GM12873 (cell line): Measurements from ENCODE around the gene NFYB.

Source experiments
- TF ChIP-seq, protein P1 (sequence below): IDR thresholded peaks from 2 replicates; pipeline ENCODE4 v1.5.1; 2012; ENCODE audit warnings: low read depth, mild to moderate bottlenecking, moderate library complexity, low read length, control low read depth; ENCODE audit not compliant: insufficient read depth; ENCODE audit errors: missing control alignments

NFYB gene

DNA sequence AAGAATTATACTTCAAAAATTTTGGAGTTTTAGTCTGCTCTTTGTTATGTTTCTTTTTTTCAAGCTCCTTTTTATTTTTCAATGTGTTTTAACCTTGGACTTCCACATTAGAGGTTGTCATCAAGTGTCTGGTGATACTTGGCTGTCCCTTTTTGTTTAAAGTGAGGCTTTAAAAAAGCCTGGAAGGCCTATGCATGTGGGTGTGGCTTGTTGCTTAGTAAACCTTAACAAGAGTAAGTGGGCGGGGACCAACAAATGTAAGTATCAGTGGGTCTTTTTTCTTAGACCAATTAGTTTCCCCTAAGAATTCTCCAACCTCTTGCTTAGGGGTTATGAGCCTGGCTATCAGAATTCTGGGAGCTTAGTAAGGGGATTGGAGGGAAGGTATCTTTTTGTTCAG, 47.3 kb downstream of the NFYB start:
- TF ChIP-seq, protein P1, sequence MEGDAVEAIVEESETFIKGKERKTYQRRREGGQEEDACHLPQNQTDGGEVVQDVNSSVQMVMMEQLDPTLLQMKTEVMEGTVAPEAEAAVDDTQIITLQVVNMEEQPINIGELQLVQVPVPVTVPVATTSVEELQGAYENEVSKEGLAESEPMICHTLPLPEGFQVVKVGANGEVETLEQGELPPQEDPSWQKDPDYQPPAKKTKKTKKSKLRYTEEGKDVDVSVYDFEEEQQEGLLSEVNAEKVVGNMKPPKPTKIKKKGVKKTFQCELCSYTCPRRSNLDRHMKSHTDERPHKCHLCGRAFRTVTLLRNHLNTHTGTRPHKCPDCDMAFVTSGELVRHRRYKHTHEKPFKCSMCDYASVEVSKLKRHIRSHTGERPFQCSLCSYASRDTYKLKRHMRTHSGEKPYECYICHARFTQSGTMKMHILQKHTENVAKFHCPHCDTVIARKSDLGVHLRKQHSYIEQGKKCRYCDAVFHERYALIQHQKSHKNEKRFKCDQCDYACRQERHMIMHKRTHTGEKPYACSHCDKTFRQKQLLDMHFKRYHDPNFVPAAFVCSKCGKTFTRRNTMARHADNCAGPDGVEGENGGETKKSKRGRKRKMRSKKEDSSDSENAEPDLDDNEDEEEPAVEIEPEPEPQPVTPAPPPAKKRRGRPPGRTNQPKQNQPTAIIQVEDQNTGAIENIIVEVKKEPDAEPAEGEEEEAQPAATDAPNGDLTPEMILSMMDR = no peak

DNA sequence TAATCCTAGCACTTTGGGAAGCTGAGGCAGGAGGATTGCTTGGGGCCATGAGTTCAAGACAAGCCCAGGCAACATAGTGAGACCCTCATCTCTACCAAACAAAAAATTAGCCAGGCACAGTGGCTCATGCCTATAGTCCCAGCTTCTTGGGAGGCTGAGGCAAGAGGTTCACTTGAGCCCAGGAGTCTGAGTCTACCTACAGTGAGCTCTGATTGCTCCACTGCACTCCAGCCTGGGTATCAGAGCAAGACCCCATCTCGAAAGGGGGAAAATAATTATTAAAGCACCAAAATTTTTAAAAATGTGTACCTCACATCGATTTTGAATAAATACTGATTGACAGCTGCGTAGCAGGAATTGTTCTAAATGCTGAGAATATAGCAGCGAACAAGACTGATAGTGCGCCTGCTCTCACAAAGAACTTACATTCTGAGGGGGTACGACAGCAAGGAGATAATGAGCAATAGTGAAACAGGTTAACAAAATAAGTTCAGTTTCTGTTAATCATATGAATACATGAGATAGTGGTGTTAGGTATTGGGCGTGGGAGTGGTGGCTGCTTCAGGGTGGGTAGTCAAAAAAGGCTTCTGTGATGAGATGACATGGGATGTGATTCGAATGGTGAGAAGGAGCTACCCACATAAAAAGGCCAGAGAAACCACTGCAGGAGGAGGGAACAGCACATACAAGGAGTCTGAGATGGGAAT, 54.1 kb downstream of the NFYB start:
- TF ChIP-seq, protein P1 = no peak

DNA sequence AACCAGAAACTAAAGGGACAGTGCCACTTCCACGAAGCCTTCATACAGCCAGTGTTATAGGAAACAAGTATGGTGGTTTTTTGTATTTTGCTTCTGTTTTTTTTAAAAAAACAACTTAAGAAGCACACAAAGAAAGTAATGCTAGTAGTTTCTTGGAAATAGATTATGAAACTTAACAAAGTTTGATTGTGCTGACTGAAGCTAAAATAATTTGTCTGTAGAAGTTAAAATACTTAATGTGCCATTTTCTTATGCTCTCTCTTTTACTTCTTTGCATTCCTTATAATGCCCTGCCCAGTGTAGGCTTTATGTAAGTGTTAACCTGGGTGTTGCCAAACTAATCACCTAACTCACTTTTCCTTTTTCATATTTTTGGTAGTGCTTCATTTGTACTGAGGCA, 57.2 kb downstream of the NFYB start:
- TF ChIP-seq, protein P1 = no peak

- TF ChIP-seq, protein P1 = no peak
Observed at GRCh38 chr12:104079024-104079423, 59.0 kb downstream of the NFYB start.

DNA sequence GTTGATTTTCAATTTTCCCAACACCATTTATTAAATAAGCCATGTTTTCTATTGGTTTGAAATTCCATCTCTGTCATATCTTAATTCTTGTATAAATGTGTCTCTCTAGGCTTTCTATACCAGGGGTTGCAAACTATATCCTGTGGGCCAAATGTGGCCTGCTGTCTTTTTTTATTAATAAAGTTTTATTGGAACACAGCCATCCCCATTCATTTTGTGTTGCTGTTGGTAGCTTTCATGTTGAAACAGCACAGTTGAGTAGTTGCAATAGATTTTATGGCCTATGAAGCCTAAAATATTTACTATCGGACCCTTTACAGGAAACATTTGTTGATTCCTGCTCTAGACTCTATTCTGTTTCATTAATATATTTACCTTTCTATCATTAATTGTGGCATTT, 64.3 kb downstream of the NFYB start:
- TF ChIP-seq, protein P1 = no peak

- TF ChIP-seq, protein P1 = no peak
Observed at GRCh38 chr12:104072099-104072498, 65.9 kb downstream of the NFYB start.
